Neural cell (in vitro differentiated cells): Measurements from ENCODE around the gene TECPR2. TPM values are rescaled to one million over a fixed set of nuclear protein-coding genes. Genes with fewer than 3 reads are reported as not detected.

Source experiments
- H2AFZ ChIP-seq: fragments of 200-600, 300-800 bp; sonication (generic), shearing (Covaris generic); 2 replicates; pipeline ENCODE4 v1.6.0; 2014; ENCODE audit warnings: low read depth, mild to moderate bottlenecking, antibody characterized with exemption, low read length, moderate library complexity
- H3F3A ChIP-seq: fragments of 200-600 bp; shearing (Covaris generic); 2 replicates; pipeline ENCODE4 v1.6.1; 2016; ENCODE audit warnings: mild to moderate bottlenecking, moderate library complexity, mixed read lengths, antibody characterized with exemption, low read length; ENCODE audit not compliant: insufficient read depth, poor library complexity, severe bottlenecking
- H3K27ac ChIP-seq: fragments of 200-600, 300-800 bp; sonication (generic), shearing (Covaris generic); 2 replicates; pipeline ENCODE4 v1.5.1; 2014; ENCODE audit warnings: mild to moderate bottlenecking, low read length, moderate library complexity
- H3K27me3 ChIP-seq: fragments of 300-800, 200-600 bp; sonication (generic), shearing (Covaris generic); 2 replicates; pipeline ENCODE4 v1.6.0; 2014; ENCODE audit warnings: mild to moderate bottlenecking, low read depth, low read length, moderate library complexity; ENCODE audit not compliant: insufficient read depth
- H3K36me3 ChIP-seq: fragments of 300-800, 200-600 bp; sonication (generic), shearing (Covaris generic); 2 replicates; pipeline ENCODE4 v1.5.1; 2014; ENCODE audit warnings: mild to moderate bottlenecking, antibody characterized with exemption, low read length, moderate library complexity; ENCODE audit not compliant: insufficient read depth
- H3K4me2 ChIP-seq: fragments of 300-800, 200-600 bp; sonication (generic), shearing (Covaris generic); 2 replicates; pipeline ENCODE4 v1.6.0; 2014; ENCODE audit warnings: mild to moderate bottlenecking, low read length
- H3K4me3 ChIP-seq: fragments of 300-800, 200-600 bp; sonication (generic), shearing (Covaris generic); 2 replicates; pipeline ENCODE4 v1.5.1; 2014; ENCODE audit warnings: mild to moderate bottlenecking, low read length, moderate library complexity
- H3K79me2 ChIP-seq: fragments of 200-600 bp; shearing (Covaris generic); replicated peaks from 2 replicates; pipeline ENCODE4 v1.6.0; 2014; ENCODE audit warnings: mild to moderate bottlenecking, low read length, moderate library complexity; ENCODE audit not compliant: insufficient read depth
- H3K9ac ChIP-seq: fragments of 300-800, 200-600 bp; sonication (generic), shearing (Covaris generic); 2 replicates; pipeline ENCODE4 v1.6.1; 2016; ENCODE audit warnings: mild to moderate bottlenecking, low read length, mixed read lengths
- H3K9me2 ChIP-seq: fragments of 200-600 bp; shearing (Covaris generic); 2 replicates; pipeline ENCODE4 v1.6.1; 2016; ENCODE audit warnings: mild to moderate bottlenecking, low read length, mixed read lengths; ENCODE audit not compliant: insufficient read depth
- H3K9me3 ChIP-seq: fragments of 200-600, 300-800 bp; sonication (generic), shearing (Covaris generic); 2 replicates; pipeline ENCODE4 v1.6.1; 2016; ENCODE audit warnings: mild to moderate bottlenecking, mixed run types, low read length, moderate library complexity, mixed read lengths
- H4K20me1 ChIP-seq: fragments of 200-600 bp; shearing (Covaris generic); 2 replicates; pipeline ENCODE4 v1.6.1; 2016; ENCODE audit warnings: mild to moderate bottlenecking, mixed run types; ENCODE audit not compliant: insufficient read depth
- CTCF ChIP-seq: fragments of 450-650 bp; IDR thresholded peaks from 2 replicates; pipeline ENCODE4 v1.5.1; 2014; ENCODE audit warnings: antibody characterized with exemption, mild to moderate bottlenecking, moderate library complexity; ENCODE audit not compliant: poor library complexity, severe bottlenecking
- EP300 ChIP-seq: fragments of 450-650 bp; conservative IDR thresholded peaks from 2 replicates; pipeline ENCODE4 v1.6.1; 2014; ENCODE audit warnings: antibody characterized with exemption, mild to moderate bottlenecking, moderate library complexity; ENCODE audit not compliant: poor library complexity, severe bottlenecking
- EZH2 ChIP-seq: fragments of 200-600, 300-800 bp; shearing (Covaris generic), sonication (generic); IDR thresholded peaks from 2 replicates; pipeline ENCODE4 v1.6.1; 2014; ENCODE audit warnings: antibody characterized with exemption, low read length, borderline replicate concordance, mild to moderate bottlenecking; ENCODE audit not compliant: insufficient read depth, poor library complexity, severe bottlenecking
- MXI1 ChIP-seq: fragments of 450-650 bp; conservative IDR thresholded peaks from 2 replicates; pipeline ENCODE4 v1.6.1; 2014; ENCODE audit warnings: antibody characterized with exemption, mild to moderate bottlenecking; ENCODE audit not compliant: poor library complexity, severe bottlenecking
- POLR2AphosphoS5 ChIP-seq: IDR thresholded peaks from 2 replicates; pipeline ENCODE4 v1.6.1; 2012
- RAD21 ChIP-seq: fragments of 450-650 bp; conservative IDR thresholded peaks from 2 replicates; pipeline ENCODE4 v1.6.1; 2014; ENCODE audit warnings: antibody characterized with exemption, mild to moderate bottlenecking, moderate library complexity
- REST ChIP-seq: IDR thresholded peaks from 2 replicates; pipeline ENCODE4 v1.6.1; 2012; ENCODE audit warnings: borderline replicate concordance
- SMC3 ChIP-seq: fragments of 450-650 bp; conservative IDR thresholded peaks from 2 replicates; pipeline ENCODE4 v1.6.1; 2014; ENCODE audit warnings: antibody characterized with exemption, mild to moderate bottlenecking, moderate library complexity; ENCODE audit not compliant: poor library complexity
- TAF1 ChIP-seq: IDR thresholded peaks from 2 replicates; pipeline ENCODE4 v1.6.1; 2012; ENCODE audit warnings: low read depth
- polyA plus RNA-seq: library from polyadenylated mRNA; depleted of rRNA; stranded (reverse); fragments of >200 nt; gene quantifications from 2 replicates; pipeline ENCODE4 v1.2.3, GENCODE V29; 2014

Gene TECPR2
- polyA plus RNA-seq, 1 donor from 2014 or later, result 7.0 TPM

GRCh38 chr14:102419276-102419675, 56.5 kb downstream of the TECPR2 start:
- no peak overlapping the region for H3K9ac ChIP-seq
- no peaks in the 10 kb centered on the region for H3K27me3 ChIP-seq
- H2AFZ ChIP-seq, result no peak overlapping the region
- no peak overlapping the region for H3K4me2 ChIP-seq
- H3K4me3 ChIP-seq, result no peak overlapping the region
- no peaks in the 10 kb centered on the region for H4K20me1 ChIP-seq
- H3K36me3 ChIP-seq, result no peaks in the 10 kb centered on the region
- no peak for TF ChIP-seq EZH2
- TF ChIP-seq POLR2AphosphoS5, result no peak
- no peak for TF ChIP-seq RAD21
- no peaks in the 10 kb centered on the region for H3K9me2 ChIP-seq
- H3K9me3 ChIP-seq, result no peaks in the 10 kb centered on the region
- no peaks in the 10 kb centered on the region for H3F3A ChIP-seq
- no peaks in the 10 kb centered on the region for H3K79me2 ChIP-seq
- H3K27ac ChIP-seq, result no peak overlapping the region

- Histone ChIP-seq H3K36me3 (no peaks in the 10 kb centered on the region), H3K9ac (no peak overlapping the region), H3K79me2 (no peaks in the 10 kb centered on the region), H2AFZ (no peak overlapping the region), H3K4me2 (no peak overlapping the region), H3K4me3 (no peak overlapping the region), H3K9me2 (no peaks in the 10 kb centered on the region), H3K27me3 (no peaks in the 10 kb centered on the region), H3K9me3 (no peaks in the 10 kb centered on the region), H3K27ac (no peak overlapping the region), H4K20me1 (no peaks in the 10 kb centered on the region), H3F3A (no peaks in the 10 kb centered on the region)
- TF ChIP-seq MXI1 (no peak), TAF1 (no peak), SMC3 (no peak), RAD21 (no peak), EZH2 (no peak), EP300 (no peak), REST (no peak), CTCF (no peak), POLR2AphosphoS5 (no peak)
Measured at GRCh38 chr14:102419716-102420115, 57.0 kb downstream of the TECPR2 start.
